CD4-positive, alpha-beta T cell treated with Interleukin-2 at 100 ng/mL for 4 hours (primary cell): ENCODE data around the gene SPATA6L.
"Not testable (repeated sequence)": the region's sequence is repeated elsewhere in the genome, so short reads cannot be mapped to it uniquely, and the experiment has no call there.

Source experiments
- DNase-seq: peaks from one replicate; pipeline ENCODE4 v3.0.0-alpha.2; 2020; ENCODE audit warnings: low spot score

Gene SPATA6L

DNA sequence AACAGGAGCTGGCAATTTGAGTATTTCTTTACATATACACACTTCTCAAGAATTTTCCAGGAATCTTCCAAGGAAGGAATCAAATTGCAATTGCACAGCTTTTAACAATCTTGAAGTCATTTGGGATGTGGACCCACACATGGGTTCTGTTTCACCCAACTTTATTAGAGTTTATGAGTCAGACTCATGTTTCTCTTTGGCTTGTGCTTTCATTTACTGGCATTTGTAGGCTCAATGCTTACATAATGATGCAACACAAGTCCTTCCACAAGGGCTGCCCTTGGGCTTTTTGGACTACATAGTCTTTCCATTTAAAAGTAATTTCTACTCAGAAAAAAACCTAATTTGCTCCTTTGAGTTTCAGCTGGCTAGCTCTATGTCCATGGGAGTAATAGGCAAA lies 8.5 kb upstream of the SPATA6L start:
- DNase-seq: no peak

DNA sequence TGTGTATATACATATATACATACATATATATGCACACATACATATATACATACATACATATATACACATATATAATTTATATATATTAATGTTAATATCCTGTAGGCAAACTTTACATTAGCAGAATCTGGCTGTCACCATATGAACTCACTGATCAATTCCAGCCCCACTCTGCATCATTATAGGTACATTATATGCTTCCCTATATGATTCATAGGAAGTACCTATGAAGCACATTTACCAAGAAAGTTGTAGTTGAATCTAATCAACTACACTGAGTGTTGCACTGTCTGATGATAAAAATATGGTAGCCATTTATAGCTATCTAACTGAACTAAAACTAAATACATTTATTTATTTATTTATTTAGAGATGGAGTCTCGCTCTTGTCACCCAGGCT lies 5.5 kb upstream of the SPATA6L start:
- no peak for DNase-seq

DNA sequence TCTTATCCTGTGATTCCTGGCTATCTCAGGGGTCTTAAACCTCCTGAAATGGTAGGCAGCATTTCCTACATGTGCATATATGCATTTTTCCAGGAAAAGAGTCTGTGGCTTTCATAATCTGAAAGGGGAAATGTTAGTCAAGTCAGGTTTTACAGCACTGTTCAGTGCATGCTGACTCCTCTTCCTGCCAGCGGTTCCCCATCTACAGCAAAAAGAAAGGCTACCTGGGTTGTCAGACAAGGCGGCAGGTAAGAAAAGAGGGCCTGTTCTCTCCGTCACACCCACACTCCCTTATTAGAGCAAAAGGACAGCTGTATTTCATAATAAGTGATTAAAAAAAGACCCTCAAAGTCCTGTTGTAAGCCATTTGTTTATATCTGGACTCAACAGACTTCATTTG lies 4.3 kb upstream of the SPATA6L start:
- no peak for DNase-seq

DNA sequence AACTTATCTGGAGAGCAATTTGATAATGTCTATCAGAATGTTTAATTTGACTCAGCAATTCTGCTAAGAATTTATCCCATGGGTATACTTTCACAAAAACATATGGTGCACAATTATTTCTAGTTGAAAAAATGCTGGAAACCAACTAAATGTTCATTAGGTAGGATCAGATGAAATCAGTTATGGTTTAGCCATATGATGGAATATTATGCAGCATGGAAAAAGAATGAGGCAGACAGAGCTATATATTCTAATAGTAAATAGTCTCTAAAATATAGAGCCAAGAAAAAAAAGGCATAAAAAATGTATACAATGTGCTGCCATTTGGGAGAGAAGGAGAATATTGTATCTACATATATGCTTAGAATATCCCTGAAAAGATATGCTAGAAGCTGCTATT lies 3.6 kb upstream of the SPATA6L start:
- no peak for DNase-seq

DNA sequence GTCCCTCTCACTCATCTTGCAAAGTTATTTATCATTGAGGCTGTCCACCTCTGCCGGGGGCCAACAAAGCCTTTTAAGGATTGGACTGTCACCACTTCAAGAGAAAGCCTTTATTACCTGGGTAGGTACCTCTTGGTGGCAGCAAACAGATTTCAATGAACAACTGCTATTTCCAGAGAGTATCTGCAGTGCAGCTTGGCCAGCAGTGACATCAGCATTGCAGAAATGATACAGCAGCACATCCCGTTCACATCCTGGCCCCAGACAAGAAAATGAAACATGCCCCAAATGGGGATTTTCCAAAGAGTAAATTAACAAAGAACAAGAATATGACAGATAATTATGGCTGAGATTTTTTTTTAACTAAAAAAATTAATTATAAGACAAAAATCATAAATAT lies 2.3 kb upstream of the SPATA6L start:
- DNase-seq: no peak

DNA sequence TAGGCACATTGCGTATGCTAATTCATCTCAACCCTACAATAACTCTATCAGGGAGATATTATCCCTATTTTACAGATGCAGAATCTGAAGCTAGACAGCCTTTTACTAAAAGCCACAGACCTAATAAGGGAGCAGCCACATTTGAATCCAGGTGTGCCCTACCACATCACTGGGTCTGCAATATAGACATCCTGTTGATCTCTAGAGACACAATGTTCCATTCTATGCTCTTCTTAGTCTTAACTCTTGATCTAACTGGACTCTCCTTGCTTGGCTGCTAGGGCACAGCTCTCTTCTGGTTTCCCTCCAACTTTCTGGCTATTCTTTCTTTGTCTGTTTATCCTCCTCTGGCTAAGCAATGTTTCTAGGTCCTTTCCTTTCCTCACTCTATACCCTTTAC lies 1.4 kb upstream of the SPATA6L start:
- no peak for DNase-seq

DNA sequence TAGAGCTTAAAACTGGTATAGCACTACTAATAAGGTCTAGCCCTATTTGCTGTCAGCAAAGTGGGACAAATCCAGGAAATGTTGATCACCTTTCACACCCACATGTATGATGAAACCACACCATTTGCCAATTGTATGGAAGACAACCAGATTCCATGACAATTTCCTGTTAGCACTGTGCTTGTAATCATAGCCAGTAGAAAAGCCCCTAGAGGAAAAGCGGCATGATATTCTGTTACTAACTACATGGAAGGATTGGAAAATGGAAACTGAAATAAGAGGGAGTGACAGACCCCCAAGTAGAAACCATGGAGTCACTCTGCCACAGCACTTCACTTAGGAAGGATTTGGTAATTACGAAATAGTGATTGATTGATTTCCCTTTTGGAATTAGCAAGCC lies 923 bp downstream of the SPATA6L start:
- no peak for DNase-seq

DNA sequence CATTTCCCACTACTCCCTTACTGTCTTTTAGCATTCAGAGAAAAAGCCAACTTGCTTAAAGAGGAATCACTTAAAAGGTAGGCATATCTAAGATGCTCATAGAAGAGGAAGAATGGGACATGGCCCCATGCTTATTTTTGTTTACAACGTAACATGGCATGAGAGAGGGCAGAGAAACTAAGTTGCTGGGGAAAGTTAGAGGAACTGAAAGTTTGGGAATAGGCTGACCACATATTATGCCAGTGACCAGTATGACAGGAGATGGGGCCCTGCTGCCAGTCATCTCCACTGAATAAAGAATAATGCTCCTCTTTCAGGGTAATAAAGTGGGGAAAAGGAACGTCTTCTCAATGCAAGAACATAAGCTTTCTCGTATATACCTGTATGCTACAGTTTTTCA lies 2.3 kb downstream of the SPATA6L start:
- DNase-seq: no peak

DNA sequence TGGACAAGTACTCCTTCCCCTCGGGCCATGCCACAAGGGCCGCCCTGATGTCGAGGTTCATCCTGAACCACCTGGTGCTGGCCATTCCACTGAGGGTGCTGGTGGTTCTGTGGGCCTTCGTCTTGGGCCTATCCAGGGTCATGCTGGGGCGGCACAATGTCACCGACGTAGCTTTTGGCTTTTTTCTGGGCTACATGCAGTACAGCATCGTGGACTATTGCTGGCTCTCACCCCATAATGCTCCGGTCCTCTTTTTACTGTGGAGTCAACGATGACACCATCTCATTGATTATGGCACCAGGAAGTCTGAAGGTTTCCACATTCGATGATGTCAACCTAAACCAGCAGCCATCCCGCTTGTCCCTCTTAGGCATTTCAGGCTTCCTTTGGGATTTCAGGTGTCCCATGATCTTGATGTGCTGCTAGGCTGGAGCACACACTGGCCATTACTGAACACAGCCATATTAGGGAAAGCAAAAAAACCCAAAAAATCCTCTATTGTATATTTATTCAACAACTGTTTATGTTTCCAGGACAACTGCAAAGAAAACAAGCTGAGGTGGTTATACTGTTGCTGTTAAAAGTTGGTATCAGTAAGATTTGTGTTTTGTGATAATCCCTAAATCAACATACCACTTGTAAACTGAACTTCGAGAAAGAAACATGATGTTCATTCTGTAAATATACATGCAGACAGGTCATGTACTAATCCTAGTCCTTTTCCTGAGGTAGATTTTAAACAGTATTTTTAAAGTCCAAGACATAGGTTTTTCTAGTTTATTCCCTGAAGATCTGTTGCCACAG lies 3.1 kb downstream of the SPATA6L start:
- peak; percentile 39 for DNase-seq

DNA sequence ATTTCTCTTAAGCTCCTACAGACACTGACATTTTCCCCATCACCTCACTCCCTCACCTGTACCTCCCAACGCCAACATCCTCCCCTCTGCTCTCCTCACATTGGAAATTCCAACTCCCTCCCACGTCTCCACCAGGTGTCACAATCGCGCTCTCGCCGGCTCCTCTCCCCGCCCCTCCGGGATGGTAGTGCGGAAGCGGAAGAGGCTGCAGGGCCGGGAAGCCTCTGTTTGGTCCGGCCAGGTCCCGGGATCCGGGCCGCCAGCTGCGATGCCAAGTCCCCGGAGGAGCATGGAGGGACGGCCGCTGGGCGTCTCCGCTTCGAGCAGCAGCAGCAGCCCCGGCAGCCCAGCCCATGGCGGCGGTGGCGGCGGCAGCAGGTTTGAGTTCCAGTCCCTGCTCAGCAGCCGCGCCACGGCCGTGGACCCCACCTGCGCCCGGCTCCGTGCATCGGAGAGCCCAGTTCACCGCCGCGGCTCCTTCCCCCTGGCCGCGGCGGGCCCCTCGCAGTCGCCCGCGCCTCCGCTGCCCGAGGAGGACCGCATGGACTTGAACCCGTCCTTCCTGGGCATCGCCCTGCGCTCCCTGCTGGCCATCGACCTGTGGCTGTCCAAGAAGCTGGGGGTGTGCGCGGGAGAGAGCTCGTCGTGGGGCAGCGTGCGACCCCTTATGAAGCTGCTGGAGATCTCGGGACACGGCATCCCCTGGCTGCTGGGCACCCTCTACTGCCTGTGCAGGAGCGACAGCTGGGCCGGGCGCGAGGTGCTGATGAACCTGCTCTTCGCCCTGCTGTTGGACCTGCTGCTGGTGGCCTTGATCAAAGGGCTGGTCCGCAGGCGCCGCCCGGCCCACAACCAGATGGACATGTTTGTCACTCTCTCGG lies 3.9 kb downstream of the SPATA6L start, which contains the start of gene PLPP6:
PLPP6 (plus strand) TSS at position 187 of the 881 bp plus-strand sequence; CDS start at position 269, 82 bp downstream.
- peak; percentile 76 for DNase-seq

DNA sequence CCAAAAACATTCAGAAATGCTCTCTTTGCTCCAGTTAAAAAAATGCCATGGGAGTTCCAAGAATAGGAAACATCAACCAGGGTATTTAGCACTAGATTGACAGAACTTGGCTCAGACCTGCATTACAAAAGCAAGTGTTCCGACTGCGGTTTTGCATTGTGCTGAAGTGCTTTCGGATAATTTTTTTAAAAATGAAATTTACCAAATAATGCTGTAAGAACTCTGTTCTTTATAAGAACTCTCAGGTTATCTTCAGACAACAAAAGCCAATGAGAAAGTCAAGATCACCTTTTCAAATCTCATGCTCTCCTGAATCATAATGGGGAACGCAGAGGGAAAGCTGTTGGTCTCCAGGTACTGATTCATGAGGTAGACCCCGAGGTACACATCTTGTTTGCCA lies 4.7 kb downstream of the SPATA6L start:
- peak; percentile 37 for DNase-seq

DNA sequence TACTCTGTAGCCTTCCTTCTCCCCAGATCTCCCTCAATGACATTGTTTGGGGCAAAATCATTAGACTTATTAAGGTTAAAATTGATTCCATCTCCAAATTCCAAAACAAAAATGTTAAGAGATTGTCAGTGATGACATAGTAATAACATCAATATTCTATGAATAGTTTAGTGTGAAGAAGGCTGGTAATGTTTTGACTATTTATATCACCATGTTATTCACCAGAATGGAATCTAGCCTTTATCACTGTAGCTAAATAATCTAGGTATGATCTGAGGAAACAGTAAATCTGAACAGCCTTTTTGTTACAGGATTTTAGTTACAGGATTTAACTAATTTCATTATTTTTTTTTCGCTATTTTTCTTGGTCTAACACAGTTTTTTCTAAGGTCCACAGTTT lies 5.1 kb downstream of the SPATA6L start:
- DNase-seq: no peak

DNA sequence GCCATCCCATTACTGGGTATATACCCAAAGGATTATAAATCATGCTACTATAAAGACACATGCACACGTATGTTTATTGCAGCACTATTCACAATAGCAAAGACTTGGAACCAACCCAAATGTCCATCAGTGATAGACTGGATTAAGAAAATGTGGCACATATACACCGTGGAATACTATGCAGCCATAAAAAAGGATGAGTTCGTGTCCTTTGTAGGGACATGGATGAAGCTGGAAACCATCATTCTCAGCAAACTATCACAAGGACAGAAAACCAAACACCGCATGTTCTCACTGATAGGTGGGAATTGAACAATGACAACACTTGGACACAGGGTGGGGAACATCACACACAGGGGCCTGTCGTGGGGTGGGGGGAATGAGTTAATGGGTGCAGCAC lies 5.6 kb downstream of the SPATA6L start:
- DNase-seq: not testable (repeated sequence)

DNA sequence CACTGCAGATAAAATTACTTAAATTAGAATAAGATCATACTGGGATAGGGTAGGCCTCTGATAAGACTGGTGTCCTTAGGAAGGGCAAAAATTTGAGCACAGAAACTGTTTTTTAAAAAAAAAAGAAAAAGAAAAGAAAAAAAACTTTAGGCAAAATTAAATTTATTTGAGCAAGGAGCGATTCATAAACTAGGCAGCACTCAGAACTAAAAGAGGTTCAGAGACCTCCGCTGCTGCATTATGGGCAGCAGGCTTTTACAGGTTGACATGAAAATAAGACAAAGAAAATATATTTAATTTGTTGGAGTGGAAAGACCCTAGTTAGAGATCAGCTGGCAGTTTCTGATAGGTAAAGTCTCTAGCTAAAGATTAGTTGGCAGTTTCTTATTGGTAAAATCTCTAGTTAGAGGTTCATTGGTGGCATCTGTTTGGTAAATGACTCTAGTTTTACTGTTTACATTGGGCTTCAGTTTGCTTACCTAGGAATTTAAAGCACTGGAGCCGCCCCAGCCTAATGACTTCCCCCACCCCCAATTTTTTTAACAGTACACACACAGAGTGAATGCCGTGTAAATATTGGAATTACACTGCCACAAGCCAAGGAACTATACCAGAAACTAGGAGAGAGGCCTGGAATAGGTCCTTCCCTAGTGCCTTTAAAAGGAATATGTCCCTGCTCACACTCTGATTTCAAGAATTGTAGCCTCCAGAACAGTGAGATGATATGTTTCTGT lies 8.7 kb downstream of the SPATA6L start:
- no peak for DNase-seq

DNA sequence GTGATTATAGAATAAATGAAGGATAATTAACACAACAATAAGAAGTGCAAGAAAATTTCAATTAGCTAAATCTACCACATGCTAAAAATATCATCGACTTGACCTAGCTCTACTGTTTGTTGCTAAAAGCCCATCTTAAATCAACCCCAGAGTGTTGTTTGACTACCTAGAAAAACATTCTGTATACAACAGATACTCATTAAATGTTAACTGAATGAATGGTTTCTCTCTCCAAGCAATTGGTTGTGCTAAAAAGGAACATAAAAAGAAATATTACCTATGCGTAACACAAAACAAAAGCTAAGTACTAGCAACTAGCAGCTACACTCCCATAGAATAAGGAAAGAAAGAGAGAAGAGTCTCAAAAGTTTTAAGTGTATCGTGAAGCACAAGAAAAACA lies 9.7 kb downstream of the SPATA6L start:
- no peak for DNase-seq

DNA sequence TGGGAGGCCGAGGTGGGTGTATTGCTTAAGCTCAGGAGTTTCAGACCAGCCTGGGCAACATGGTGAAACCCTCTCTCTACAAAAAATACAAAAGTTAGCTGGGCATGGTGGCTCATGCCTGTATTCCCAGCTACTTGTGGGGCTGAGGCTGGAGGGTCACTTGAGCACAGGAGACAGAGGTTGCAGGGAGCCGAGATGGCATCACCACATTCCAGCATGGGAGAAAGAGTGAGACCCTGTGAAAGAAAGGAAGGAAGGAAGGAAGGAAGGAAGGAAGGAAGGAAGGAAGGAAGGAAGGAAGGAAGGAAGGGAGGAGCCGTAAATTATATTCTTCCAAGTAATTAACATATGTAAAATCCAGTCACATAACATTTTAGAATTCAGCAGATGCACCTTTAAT lies 10.1 kb downstream of the SPATA6L start:
- DNase-seq: not testable (repeated sequence)

DNA sequence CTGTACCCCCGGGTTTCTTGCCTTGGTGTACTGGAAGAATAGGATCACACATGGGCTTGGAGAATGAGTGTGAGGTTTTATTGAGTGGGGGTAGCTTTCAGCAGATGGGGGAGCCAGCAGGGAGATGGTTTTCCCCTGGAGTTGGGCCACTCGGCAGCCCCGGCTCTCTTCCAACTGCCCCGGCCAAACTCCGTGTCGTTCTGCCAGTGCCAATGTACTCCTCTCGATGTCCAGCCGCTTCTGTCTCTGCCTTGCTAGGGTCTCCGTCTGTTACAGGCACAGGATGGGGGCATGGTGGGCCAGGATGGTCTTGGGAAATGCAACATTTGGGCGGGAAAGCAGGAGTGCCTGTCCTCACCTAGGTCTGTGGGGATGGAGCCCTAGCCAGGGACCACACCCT lies 11.7 kb downstream of the SPATA6L start:
- no peak for DNase-seq

DNA sequence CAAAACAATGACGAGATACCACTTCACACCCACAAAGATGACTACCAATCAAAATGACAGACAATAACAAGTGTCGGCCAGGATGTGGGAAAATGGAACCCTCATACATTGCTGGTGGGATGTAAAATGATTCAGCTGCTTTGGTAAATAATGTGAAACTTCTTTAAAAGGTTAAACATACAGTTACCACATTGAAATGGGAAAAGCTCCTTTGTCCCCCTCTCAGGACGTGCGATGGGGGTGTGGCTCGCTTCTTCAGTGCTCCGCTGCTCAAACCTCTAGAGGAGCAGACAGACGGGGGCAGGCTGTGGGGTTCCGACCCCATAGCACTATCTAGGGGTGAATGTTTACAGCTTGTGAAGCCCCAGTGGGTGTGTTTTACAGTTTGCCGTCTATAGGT lies 12.2 kb downstream of the SPATA6L start:
- DNase-seq: peak; percentile 27

DNA sequence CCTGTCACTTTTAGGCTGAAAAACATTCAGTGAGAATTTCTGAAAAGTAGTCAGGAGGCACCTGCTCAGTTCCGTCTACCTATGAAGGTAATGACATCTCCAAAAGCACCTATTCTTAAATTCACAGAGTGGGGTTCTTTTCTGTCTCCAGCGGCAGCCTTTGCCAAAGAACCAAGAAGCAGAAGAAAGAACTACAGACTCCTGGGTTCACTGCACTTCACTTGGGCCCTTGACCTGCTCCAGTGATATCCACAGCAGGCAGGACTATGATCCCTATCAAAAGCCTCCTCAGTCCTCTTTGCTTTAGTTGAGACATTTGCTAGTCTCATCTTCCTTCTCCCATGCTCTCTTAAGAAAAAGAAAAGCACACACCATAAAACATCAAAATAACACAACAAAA lies 23.9 kb downstream of the SPATA6L start:
- DNase-seq: no peak

DNA sequence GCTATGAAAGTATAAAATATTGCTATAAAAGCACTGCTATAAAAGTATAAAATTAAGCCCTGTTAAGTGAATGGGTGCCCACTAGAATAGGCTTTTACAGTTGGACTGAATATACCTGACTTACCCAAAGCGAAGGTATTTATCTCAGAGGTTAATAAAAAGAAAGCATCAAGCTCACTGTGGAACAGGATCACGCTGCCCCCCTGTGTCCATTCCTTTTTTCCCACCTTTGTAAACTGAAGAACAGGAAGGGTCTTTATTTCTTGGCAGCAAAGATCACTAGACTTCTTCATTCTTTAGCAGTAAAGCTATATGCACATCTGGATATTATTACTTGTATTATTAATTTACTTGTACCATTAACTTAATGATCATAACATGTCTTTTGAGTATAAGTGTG lies 26.3 kb downstream of the SPATA6L start:
- peak; percentile 38 for DNase-seq

DNA sequence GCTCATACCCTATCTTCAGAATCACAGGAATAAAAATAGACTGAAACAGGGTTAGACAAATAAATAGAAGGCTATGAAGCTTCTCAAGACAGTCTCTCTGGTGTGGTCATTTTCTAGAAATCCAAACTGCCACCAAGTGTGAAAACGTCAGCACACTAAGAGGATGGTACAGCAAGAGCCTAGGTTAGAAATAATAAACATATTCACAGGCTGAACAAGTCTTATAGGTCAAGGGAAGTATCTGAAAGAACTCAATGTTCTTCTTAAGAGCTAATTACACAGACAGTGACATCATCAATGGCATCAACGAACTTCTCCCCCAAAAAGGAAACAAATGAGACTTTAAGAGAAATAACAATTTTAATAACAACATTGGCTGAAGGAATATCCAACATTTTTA lies 26.9 kb downstream of the SPATA6L start:
- no peak for DNase-seq

DNA sequence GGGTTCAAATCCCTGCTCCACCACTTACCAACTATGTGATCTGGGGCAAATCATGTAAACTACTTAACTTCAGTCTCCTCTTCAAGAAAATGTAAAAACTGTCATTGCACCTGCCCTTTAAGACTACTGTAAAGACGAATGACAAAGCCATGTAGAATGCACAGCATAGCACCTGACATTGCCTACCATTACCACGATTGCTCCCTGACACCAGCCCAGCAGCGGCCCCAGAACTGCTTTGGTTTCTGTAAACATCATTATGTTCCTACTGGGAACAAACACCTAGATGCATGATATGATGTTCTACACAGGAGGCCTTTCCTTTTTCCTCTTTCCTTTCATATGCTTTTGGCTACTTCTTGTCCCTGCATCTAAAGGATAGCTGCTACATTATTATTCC lies 27.3 kb downstream of the SPATA6L start:
- DNase-seq: no peak

DNA sequence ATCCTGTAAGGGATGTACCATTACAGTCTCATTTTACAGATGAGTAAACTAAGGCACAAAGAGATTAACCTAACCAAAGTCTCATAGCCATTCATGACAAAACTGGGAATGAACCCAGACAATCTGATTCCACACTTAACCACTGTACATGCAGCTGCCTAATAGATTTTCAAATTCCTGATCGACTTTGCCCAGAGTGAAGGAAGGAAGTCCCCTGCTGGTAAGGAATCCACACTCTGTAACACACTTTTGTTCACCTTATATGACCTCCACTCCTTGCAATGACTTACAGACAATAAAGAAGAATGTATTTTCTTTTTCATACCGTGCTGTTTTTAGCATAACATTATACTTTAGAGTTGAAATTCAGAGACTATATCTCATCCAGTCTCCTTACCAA lies 35.4 kb downstream of the SPATA6L start:
- DNase-seq: no peak
